Fibroblast of skin of left quadriceps (primary cell): ENCODE measurements around the gene TTC23L.
A peak's percentile ranks its signal among the peaks of the same experiment; 100 is the strongest.
"Not testable (repeated sequence)": the region's sequence is repeated elsewhere in the genome, so short reads cannot be mapped to it uniquely, and the experiment has no call there.

ENCODE experiments used
- DNase-seq, 2 experiments: peaks; one replicate each; pipeline ENCODE4 v3.0.0-alpha.2; 2013; ENCODE audit warnings: low read depth in 2 of 2

TTC23L gene

DNA sequence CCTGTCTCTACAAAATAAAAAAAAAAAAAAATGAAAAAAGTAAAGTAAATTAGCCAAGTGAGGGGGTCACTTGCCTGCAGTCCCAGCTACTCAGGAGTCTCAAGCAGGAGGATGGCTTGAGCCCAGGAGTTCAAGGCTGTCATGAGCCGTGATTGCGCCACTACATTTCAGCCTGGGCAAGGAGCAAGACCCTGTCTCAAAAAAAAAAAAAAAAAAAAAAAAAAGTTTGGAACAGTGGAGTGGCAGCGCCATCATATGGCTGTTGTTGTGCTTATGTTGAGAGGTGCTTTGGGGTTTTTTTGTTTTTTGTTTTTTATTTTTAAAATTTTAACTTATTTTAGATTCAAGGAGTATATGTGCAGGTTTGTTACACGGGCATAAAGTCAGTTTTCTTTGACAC, 80.1 kb downstream of the TTC23L start:
- no peak for DNase-seq

DNA sequence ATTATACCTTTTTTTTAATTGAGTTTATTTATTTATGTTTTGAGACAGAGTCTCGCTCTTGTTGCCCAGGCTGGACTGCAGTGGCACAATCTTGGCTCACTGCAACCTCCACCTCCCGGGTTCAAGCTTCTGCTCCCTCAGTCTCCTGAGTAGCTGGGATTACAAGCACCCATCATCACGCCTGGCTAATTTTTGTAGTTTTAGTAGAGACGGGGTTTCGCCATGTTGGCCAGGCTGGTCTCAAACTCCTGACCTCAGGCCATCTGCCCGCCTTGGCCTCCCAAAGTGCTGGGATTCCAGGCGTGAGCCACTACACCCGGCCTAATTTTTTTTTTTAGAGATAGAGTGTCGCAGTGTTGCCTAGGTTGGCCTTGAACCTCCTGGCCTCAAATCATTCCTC, 84.3 kb downstream of the TTC23L start:
- not testable (repeated sequence) for DNase-seq

DNA sequence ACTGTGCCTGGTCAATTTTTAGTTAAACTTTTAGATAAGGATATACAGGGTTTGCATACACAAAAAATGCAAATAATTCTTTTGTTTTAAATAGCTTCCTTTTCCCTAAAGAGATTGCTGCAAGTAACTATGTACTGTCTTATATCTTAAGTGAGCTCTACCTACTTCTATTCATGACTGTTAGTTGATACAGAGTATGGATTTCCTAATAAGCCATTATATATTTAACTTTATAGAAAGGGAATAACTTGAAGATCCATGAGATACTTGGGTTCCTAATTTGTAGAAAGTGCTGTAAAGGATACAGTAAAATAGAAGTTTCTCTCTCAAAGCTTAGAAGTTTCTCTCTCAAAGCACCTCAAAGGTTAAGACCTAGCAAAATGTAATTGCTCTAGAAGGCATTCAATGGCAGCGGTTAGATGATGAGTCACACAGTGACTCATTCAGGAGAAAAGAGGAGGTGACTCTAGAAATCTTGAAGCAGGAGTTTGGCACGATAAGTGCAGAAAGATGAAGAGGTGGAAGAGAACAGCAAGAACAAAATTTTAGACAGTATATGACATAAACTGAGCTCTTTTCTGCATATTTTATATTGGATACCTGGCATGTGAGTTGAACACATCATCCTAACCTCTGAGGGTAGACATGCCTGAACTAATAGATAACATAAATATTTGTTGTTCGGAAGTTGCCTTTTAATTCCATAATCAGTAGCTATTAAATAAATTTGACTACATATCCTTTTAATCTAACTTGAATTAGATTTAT, 84.9 kb downstream of the TTC23L start:
- DNase-seq: peak; percentile 56 to 62

DNA sequence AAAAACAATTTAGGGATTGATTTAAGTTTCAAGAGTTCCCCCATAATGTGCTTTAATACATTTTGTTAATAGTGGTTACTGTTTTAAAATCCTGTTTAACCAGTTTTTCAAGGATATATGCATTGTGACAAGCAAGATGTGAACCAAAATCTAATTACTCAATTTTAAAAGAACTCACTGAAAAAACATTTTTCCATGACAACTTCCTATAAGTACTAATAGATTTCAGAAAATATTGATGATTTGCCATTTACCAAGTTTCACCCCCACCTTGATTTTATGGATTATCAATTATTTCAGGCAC, 85.5 kb downstream of the TTC23L start:
- no peak for DNase-seq

- DNase-seq: no peak
Measured at GRCh38 chr5:34926318-34926888, 87.4 kb downstream of the TTC23L start.

DNA sequence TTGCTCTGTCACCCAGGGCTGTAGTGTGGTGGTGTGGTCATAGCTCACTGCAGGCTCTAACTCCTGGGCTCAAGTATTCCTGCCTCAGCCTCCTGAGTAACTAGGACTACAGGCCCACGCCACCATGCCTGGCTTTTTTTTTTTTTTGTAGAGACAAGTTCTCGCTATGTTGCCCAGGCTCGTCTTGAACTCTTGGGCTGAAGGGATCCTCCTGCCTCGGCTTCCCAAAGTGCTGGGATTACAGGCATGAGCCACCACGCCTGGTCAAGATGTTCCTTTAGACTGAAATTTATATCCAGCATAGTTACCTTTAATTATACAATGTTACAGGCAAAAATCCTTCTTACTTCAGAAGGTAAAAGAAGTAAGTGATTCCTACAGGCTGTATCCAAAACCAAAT, 88.8 kb downstream of the TTC23L start:
- no peak for DNase-seq

- DNase-seq: no peak
Measured at GRCh38 chr5:34928267-34928666, 89.3 kb downstream of the TTC23L start.

- DNase-seq: peak; percentile 93 to 94
Measured at GRCh38 chr5:34929134-34929719, 90.3 kb downstream of the TTC23L start, which contains the start of gene DNAJC21. Gene DNAJC21, plus strand, starts transcription at chr5:34929559. Its CDS starts 261 bp downstream, at chr5:34929820.

- DNase-seq: peak in 1 of 2 experiments; percentile 41
Measured at GRCh38 chr5:34929720-34930461, 90.9 kb downstream of the TTC23L start.

DNA sequence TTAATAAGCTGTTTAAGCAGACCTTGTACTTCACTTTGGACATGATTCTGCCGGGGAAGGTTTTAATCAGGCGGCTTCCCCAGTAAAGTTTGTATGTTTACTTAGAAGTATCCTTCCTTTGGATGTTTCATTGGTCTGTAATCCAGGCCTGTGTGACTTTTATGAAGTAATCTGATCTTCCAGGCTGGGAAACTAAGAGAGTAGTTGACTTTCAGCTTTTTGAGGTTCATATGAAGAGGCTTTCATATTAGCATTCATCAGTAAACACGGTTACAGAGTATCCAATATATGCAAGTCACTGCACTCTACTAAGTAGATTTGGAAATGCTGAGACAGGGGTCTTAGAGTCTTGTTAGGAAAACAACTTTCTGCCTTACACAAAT, 91.5 kb downstream of the TTC23L start:
- DNase-seq: no peak

DNA sequence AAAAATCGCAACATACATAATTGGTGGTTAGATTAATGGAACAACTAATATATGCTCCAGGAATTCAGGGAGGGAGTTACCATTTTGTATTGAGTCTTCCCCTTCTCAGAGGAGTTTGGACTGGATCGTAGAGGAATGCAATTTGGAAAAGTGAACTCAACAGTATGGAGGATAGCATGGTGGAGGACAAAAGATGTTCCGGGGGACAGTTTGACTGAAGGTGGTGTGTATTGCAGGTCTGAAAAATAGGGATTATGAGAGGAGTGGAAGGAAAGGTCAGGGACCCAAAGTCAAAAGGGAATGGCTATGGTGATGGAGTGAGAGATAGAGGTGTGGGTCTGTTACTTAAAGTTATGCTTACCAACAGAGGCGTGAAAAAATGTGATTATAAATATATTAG, 91.9 kb downstream of the TTC23L start:
- DNase-seq: no peak

DNA sequence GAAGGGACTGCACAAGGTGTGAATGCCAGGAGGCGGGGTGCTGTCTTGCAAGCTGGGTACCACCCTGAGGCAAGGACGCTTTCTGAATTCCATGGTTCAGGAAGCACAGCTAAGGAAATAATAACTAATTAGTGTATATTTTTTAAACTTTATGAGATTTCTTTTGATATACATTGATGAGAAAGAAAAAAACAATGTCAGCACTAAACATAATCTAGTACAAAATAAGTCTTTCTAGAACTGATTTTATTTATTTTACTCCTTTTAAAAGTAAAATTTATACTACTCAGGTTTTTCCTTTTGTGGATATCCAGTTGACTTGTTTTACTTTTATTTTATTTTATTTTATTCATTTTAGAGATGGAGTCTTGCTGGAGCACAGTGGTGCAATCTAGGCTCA, 94.0 kb downstream of the TTC23L start:
- no peak for DNase-seq

- no peak for DNase-seq
Measured at GRCh38 chr5:34941936-34942335, 103.0 kb downstream of the TTC23L start.

- no peak for DNase-seq
Measured at GRCh38 chr5:34944044-34944443, 105.1 kb downstream of the TTC23L start.

DNA sequence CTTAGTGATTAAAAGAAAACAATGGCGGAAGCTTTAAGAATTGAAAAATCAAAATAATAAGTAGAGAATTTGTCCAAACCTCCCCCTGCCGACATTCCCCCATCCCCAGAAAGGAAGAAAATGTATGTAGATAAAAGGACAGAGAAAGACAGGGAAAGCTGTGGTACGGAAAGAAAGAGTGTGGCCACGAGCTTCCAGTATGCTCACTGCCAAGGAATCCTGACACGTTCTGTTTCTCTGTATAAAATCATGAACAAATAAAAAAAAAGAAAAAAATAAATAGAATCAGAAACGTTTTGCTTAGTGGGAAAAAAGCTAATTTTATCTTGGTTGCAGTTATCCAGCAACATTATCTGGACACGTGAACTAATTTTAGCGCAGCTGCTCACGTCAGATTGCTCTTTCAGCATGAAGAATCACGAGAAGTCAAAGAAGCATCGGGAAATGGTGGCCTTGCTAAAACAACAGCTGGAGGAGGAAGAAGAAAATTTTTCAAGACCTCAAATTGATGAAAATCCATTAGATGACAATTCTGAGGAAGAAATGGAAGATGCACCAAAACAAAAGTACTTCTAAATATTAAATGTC, 105.6 kb downstream of the TTC23L start:
- no peak for DNase-seq
